ENCODE results near the gene TGFB1I1.
"Not testable (repeated sequence)": the region's sequence is repeated elsewhere in the genome, so short reads cannot be mapped to it uniquely, and the experiment has no call there.

TGFB1I1 gene

GRCh38 chr16:31471875-31472708, at the start of gene TGFB1I1:
TGFB1I1 (plus strand) TSS chr16:31472152; CDS start chr16:31472189, 37 bp downstream.
- no peak for DNase-seq

- no peak for DNase-seq
These were observed 48.7 kb upstream of the TGFB1I1 start for GRCh38 chr16:31423241-31423640.

GRCh38 chr16:31423801-31424200, 48.2 kb upstream of the TGFB1I1 start:
- DNase-seq: no peak

GRCh38 chr16:31427441-31428278, 44.3 kb upstream of the TGFB1I1 start:
- DNase-seq: peak; percentile 20

- DNase-seq: no peak
These were observed 43.7 kb upstream of the TGFB1I1 start, which contains the start of gene COX6A2 for GRCh38 chr16:31428279-31428597. COX6A2 (minus strand) TSS chr16:31428360; CDS start chr16:31428325, 35 bp downstream.

GRCh38 chr16:31428638-31429247, 43.2 kb upstream of the TGFB1I1 start:
- DNase-seq: no peak

- no peak for DNase-seq
These were observed 42.6 kb upstream of the TGFB1I1 start for GRCh38 chr16:31429314-31429713.

GRCh38 chr16:31429796-31430195, 42.2 kb upstream of the TGFB1I1 start:
- no peak for DNase-seq

- DNase-seq: no peak
These were observed 41.4 kb upstream of the TGFB1I1 start for GRCh38 chr16:31430380-31431052.

- DNase-seq: no peak
These were observed 36.4 kb upstream of the TGFB1I1 start for GRCh38 chr16:31435341-31436220.

- no peak for DNase-seq
These were observed 35.5 kb upstream of the TGFB1I1 start for GRCh38 chr16:31436221-31437045.

GRCh38 chr16:31438414-31438813, 33.5 kb upstream of the TGFB1I1 start:
- no peak for DNase-seq

GRCh38 chr16:31439023-31439422, 32.9 kb upstream of the TGFB1I1 start:
- DNase-seq: not testable (repeated sequence)

GRCh38 chr16:31439519-31439918, 32.4 kb upstream of the TGFB1I1 start:
- DNase-seq: no peak

GRCh38 chr16:31440516-31441184, 31.3 kb upstream of the TGFB1I1 start:
- no peak for DNase-seq

- DNase-seq: no peak
These were observed 30.0 kb upstream of the TGFB1I1 start for GRCh38 chr16:31441956-31442355.

GRCh38 chr16:31445931-31446330, 26.0 kb upstream of the TGFB1I1 start:
- DNase-seq: not testable (repeated sequence)

- DNase-seq: no peak
These were observed 20.8 kb upstream of the TGFB1I1 start for GRCh38 chr16:31451201-31451600.

- peak; percentile 34 for DNase-seq
These were observed 20.1 kb upstream of the TGFB1I1 start for GRCh38 chr16:31451681-31452351.

GRCh38 chr16:31452631-31453106, 19.3 kb upstream of the TGFB1I1 start:
- no peak for DNase-seq
